Panc1 (cell line): ENCODE measurements around the gene TBC1D22A. TPM values are rescaled to one million over a fixed set of nuclear protein-coding genes. Genes with fewer than 3 reads are reported as not detected.

Experiments
- ATAC-seq: fragments of 200-7000 bp; cut with Tn5 transposase; 2 replicates; pipeline ENCODE4 v1.9.1; 2020; ENCODE audit warnings: mild to moderate bottlenecking, moderate library complexity
- BruUV-seq: library from RNA; stranded (reverse); fragments of 400-500 nt; replicated peaks from 2 replicates; lab custom pipeline; 2021; lab: Mats Ljungman, UMichigan
- CTCF ChIA-PET: fragments of 300-600 bp; sonication (Branson Sonifier 250); formaldehyde crosslinking; loops from one replicate; lab custom pipeline; 2022; ENCODE audit warnings: antibody characterized with exemption; lab: Charles Lee
- POLR2A ChIA-PET: fragments of 300-600 bp; sonication (Branson Sonifier 250); formaldehyde crosslinking; loops from one replicate; lab custom pipeline; 2022; ENCODE audit warnings: antibody characterized with exemption; lab: Charles Lee
- DNase-seq: peaks from one replicate; pipeline ENCODE4 v3.0.0-alpha.2; 2010; ENCODE audit warnings: low read depth, low spot score
- H3K27ac ChIP-seq: 2 replicates; pipeline ENCODE4 v1.5.1; 2011; ENCODE audit warnings: mild to moderate bottlenecking, low read length, inconsistent platforms
- H3K27me3 ChIP-seq: fragments of 200-500 bp; sonication (Bioruptor generic); 2 replicates; pipeline ENCODE4 v1.6.0; 2014; ENCODE audit warnings: low read length, inconsistent platforms; ENCODE audit not compliant: control insufficient read depth, insufficient read depth
- H3K36me3 ChIP-seq: fragments of 200-500 bp; sonication (Bioruptor generic); 2 replicates; pipeline ENCODE4 v1.5.1; 2014; ENCODE audit warnings: inconsistent platforms, mild to moderate bottlenecking, low read length, moderate library complexity; ENCODE audit not compliant: control insufficient read depth, insufficient read depth
- H3K4me1 ChIP-seq: 2 replicates; pipeline ENCODE4 v1.5.1; 2011; ENCODE audit warnings: inconsistent platforms, mild to moderate bottlenecking, low read length, moderate library complexity; ENCODE audit not compliant: control insufficient read depth, insufficient read depth
- H3K4me3 ChIP-seq, 2 experiments: 2 replicates each; pipeline ENCODE4 v1.5.1; 2011 to 2012; ENCODE audit warnings: low read depth in 2 of 2, low read length in 2 of 2, mild to moderate bottlenecking in 2 of 2, inconsistent platforms in 1 of 2, moderate library complexity in 1 of 2
- H3K9me3 ChIP-seq: fragments of 200-500 bp; sonication (Bioruptor generic); 2 replicates; pipeline ENCODE4 v1.5.1; 2014; ENCODE audit warnings: low read depth, mild to moderate bottlenecking, inconsistent platforms, low read length, moderate library complexity; ENCODE audit not compliant: control insufficient read depth, insufficient read depth
- CTCF ChIP-seq: fragments of 450-650 bp; IDR thresholded peaks from 2 replicates; pipeline ENCODE4 v1.5.1; 2017; ENCODE audit warnings: mild to moderate bottlenecking
- POLR2AphosphoS5 ChIP-seq: IDR thresholded peaks from 2 replicates; pipeline ENCODE4 v1.6.1; 2012; ENCODE audit warnings: mild to moderate bottlenecking, low read depth, low read length, moderate library complexity
- REST ChIP-seq, 2 experiments: IDR thresholded peaks; 2 replicates each; pipeline ENCODE4 v1.6.1; 2011 to 2012; ENCODE audit warnings: low read depth in 2 of 2, control low read depth in 1 of 2, low read length in 1 of 2, mild to moderate bottlenecking in 1 of 2, moderate library complexity in 1 of 2; ENCODE audit not compliant: insufficient read depth in 1 of 2
- SIN3A ChIP-seq: IDR thresholded peaks from 2 replicates; pipeline ENCODE4 v1.6.1; 2012; ENCODE audit warnings: low read depth, mild to moderate bottlenecking, low read length, moderate library complexity, borderline replicate concordance; ENCODE audit not compliant: insufficient read depth
- TCF7L2 ChIP-seq: IDR thresholded peaks from 2 replicates; pipeline ENCODE4 v1.6.1; 2011; ENCODE audit warnings: mild to moderate bottlenecking, low read depth, low read length, inconsistent platforms
- in situ Hi-C: cut with HindIII; loops from 2 replicates; pipeline ENCODE4 v1.10.0; 2016; ENCODE audit warnings: low sequenced_read_pairs, low pct_unique_long_range_greater_than_20kb
- intact Hi-C: fragments of 100-400 bp; cut with micrococcal nuclease; formaldehyde crosslinking; loops from one replicate; pipeline ENCODE4 v1.10.0; 2022; ENCODE audit not compliant: unreplicated experiment
- total RNA-seq: library from RNA; stranded (reverse); gene quantifications from one replicate; pipeline ENCODE4 v1.2.1, GENCODE V29; 2021; ENCODE audit not compliant: unreplicated experiment

TBC1D22A gene
- total RNA-seq, 1 experiment from 2014 or later: 28.7 TPM

- ATAC-seq: peak; percentile 85
- peak overlapping the region; percentile 77 for H3K27ac ChIP-seq
- no peaks in the 10 kb centered on the region for H3K36me3 ChIP-seq
- TF ChIP-seq POLR2AphosphoS5: no peak
- TF ChIP-seq REST (IDR thresholded peaks at IDR 0.05; ENCODE audit: insufficient read depth in 1 of 2, low read depth in 2 of 2, low read length in 1 of 2): no peak
- TF ChIP-seq TCF7L2: no peak
- no peak for TF ChIP-seq CTCF
- TF ChIP-seq SIN3A: no peak
- ChIA-PET CTCF (no interaction called here), POLR2A (no interaction called here)
- H3K4me3 ChIP-seq: peak overlapping the region in 1 of 2 experiments; percentile 18; a peak in 1 of 4 replicates
- H3K9me3 ChIP-seq: no peaks in the 10 kb centered on the region
- in situ Hi-C loops (no loop called here), intact Hi-C loops (no loop called here)
- no peaks in the 10 kb centered on the region for H3K27me3 ChIP-seq
- no TSS peak for BruUV-seq
- peak; percentile 78 for DNase-seq
- peaks cover 20% of the 10 kb centered on the region for H3K4me1 ChIP-seq
Observed at GRCh38 chr22:46754110-46754799, 8.2 kb upstream of the TBC1D22A start.

- ChIA-PET POLR2A (no interaction called here), CTCF (no interaction called here)
- TF ChIP-seq CTCF: no peak
- TF ChIP-seq TCF7L2: no peak
- no peak for TF ChIP-seq SIN3A
- no peak for TF ChIP-seq POLR2AphosphoS5
- TF ChIP-seq REST (IDR thresholded peaks at IDR 0.05; ENCODE audit: insufficient read depth in 1 of 2, low read depth in 2 of 2, low read length in 1 of 2): no peak
- Histone ChIP-seq H3K27me3 (no peaks in the 10 kb centered on the region), H3K4me3 (no peak overlapping the region), H3K27ac (no peak overlapping the region; the same call in 1 of the 2 replicates), H3K36me3 (no peaks in the 10 kb centered on the region), H3K9me3 (no peaks in the 10 kb centered on the region), H3K4me1 (peaks cover 19% of the 10 kb centered on the region)
- no peak for DNase-seq
- ATAC-seq: no peak
- in situ Hi-C loops: no loop called here
- BruUV-seq: no TSS peak
- intact Hi-C loops: no loop called here
Observed at GRCh38 chr22:46754826-46755225, 7.6 kb upstream of the TBC1D22A start.
